NCI-H345 treated with DMSO at 0.1 percent for 48 hours (cell line): ENCODE measurements around the gene CYB561A3.

ENCODE experiments used
- DNase-seq: peaks from one replicate; lab custom pipeline; 2025; ENCODE audit not compliant: unreplicated experiment; lab: John Stamatoyannopoulos, UW

CYB561A3 gene

GRCh38 chr11:61329871-61330270 is 31.8 kb downstream of the CYB561A3 start:
- DNase-seq: no peak

DNA sequence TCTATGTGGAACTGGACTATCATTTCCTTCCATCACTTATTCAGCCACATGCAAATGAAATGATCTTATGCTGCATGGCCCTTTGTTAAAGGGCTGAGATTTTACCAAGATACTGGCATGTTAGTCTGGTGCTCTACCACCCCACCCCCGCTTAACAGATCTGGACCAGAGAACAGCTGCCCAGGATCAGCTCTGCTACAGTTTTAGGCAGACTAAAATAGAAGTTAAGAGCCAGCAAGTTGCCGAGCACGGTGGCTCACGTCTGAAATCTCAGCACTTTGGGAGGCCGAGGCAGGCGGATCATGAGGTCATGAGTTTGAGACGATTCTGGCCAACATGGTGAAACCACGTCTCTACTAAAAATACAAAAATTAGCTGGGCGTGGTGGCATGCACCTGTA is 33.3 kb downstream of the CYB561A3 start:
- DNase-seq: no peak

DNA sequence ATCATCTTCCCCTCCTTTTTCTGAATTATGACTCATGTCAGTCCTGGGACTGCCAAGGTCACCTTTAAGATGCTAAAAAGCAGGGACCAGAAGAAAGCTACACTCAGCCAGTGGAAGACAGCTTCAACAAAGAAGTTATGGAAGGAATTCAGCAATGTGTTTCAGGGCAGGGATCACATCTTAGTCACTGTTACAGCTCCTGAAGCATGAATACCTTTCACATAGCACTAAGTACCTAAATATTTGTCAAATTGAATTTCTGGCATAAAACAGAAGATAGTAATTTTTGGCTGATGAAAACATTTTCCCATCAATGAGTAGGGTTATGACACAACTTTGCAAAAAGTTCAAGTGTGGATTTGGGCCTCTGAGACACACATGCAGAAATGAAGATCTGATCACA is 34.0 kb downstream of the CYB561A3 start:
- no peak for DNase-seq

GRCh38 chr11:61325649-61326414 is 35.9 kb downstream of the CYB561A3 start:
- DNase-seq: no peak

- DNase-seq: no peak
Measured at GRCh38 chr11:61315260-61315659, 46.4 kb downstream of the CYB561A3 start.

DNA sequence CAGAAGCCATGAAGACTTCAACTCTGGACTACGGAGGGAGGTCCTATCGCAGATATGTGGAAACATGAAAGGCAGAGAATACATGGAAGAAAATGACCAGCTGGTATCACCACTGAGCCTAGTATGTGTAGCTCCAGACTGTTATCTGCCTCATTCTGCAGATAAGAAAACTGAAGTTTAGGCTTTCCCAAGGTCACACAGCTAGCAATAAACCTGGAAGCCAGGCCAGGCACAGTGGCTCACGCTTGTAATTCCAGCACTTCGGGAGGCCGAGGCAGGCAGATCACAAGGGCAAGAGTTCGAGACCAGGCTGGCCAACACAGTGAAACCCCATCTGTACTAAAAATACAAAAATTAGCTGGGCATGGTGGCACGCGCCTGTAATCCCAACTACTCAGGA is 50.9 kb downstream of the CYB561A3 start:
- no peak for DNase-seq

DNA sequence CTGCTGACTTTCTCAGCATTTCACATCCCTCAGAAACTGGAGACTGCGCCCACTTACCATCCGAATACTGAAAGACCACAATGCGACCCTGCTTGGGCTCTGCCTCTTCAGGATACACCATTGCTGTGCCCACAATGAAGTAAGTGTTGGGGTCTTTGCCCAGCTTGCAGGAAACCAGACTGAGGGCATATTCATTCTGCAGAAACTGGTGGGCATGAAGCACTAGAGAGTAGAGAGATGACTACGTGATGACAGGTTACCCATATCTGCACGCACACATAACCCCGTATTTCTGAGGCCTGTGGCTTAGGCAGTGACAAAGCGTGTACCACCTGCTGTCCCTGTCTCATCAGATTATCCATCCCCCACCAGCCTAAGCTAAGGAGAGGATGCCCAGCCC is 51.9 kb downstream of the CYB561A3 start:
- no peak for DNase-seq

DNA sequence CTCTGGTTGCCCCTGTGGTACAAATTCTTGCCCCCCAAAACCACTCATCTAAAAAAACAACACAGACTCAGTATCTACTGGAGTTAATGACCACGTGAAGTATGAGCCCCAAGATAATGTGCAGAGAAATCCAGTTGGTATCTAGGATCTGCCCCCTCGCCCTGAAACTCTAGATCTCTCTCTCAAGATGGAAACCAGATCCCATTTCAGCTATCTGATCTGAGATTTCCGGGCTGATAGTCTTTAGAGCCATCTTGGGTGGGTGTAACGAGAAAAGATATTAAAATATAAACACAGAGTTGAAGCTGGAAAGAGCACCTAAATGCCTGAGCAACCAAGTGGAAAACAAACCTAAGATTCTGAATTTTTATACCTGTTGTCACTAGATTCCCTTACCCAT is 52.5 kb downstream of the CYB561A3 start:
- no peak for DNase-seq

DNA sequence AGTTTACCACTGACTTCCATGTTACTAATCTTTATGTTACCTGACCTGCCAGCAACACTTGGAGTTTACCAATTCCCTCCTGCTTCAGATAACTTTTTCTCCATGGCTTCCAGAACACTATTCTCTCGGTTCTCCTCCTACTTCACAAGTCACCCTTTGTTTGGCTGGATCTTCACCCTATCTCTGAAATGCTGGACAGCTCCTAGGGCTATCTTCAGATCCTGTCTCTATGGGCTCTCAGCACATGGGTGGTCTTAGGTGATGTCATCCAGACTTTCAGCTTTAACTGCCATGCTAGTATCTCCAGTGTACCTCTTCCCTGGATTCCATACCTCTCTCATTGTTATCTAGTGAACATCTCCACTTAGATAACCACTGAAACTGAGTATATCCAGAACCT is 54.3 kb downstream of the CYB561A3 start:
- no peak for DNase-seq

DNA sequence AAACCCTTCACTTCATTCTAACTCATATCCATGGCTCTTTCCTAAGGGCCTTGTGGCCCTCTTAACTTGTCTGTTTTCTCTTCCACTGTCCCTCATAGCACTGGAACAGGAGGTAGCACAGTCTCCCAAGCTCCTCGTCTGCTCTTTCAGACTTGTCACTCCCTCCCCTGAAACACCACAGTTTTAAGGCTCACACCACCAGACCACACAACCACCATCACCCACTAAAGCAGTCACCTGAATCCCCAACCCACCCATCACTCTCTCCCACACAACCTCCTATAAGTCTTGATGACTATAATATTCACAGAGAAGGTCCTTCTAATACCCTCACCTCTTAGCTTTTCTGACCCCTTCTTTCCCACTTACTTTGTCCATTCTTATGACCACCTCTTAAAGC is 55.5 kb downstream of the CYB561A3 start:
- no peak for DNase-seq

DNA sequence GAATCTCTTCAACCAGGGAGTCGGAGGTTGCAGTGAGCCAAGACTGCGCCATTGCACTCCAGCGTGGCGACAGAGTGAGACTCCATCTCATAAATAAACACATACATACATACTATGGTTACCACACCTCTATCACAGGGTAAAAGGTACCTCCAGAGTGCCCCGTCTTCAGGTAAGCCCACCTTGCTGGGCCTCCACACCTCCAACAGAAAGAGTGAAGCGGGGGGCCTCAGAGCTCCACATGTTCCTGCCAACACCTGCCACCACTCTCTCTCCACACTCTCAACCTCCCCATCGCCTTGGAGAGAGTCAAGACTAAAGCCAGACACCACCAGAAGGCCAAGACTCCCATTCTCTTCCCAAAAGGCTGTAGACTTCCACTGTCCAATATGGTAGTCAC is 56.3 kb downstream of the CYB561A3 start:
- no peak for DNase-seq

DNA sequence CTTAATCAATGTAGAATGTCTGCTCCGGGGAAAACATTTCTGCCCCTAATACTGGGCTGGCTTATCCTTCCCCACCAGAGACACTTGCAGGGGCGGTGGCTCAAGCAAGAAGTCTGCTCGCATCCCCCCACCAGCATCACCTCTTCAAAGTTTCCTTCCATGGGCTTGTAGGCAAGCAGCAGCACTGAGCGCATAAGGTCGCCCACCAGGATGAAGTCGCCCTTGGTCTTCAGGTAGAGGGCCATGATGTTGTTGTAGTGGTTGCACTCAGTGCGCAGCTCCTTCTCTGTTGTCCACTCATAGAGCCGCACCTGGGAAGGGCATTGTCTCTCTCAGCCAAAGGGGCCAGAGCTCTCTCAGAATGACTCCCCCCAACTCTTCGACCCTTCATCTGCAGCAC is 58.0 kb downstream of the CYB561A3 start:
- no peak for DNase-seq

DNA sequence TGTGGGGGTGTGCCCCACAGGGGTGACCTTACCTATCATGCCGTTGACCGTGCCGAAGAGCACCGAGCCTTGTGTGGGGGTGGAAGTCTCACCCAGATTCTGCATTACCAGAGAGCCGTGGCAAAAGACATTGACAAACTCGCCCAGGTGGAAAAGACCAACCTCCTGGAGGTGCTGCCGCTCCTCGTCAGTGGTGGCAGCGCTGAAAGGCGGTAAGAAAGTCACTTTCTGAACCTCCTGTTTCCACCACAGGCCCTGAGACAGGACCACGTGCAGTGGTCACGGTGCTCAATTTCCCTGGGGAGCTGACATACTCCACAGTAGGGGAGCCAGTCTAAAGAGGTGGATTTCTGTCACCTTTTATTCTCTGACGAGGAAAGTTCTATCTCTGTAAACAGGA is 59.1 kb downstream of the CYB561A3 start:
- DNase-seq: no peak
